Measurements from ENCODE around the gene FGF3.

FGF3 gene

GRCh38 chr11:69801513-69802335, 17.5 kb downstream of the FGF3 start:
- Histone ChIP-seq H3K4me1 (ENCODE audit: insufficient read depth, low read length) (no peaks in the 10 kb centered on the region), H3K9me3 (ENCODE audit: low read length) (no peaks in the 10 kb centered on the region), H3K36me3 (ENCODE audit: insufficient read depth, low read length) (no peaks in the 10 kb centered on the region), H3K27me3 (ENCODE audit: insufficient read depth, low read length) (no peaks in the 10 kb centered on the region), H3K4me3 (ENCODE audit: low read length) (no peak overlapping the region), H2AFZ (ENCODE audit: low read depth, low read length) (no peak overlapping the region)

GRCh38 chr11:69800278-69800677, 18.9 kb downstream of the FGF3 start:
- H3K36me3 ChIP-seq (ENCODE audit: insufficient read depth, low read length), result no peaks in the 10 kb centered on the region
- H3K27me3 ChIP-seq (ENCODE audit: insufficient read depth, low read length), result no peaks in the 10 kb centered on the region
- H3K4me3 ChIP-seq (ENCODE audit: low read length), result no peak overlapping the region
- H3K9me3 ChIP-seq (ENCODE audit: low read length), result no peaks in the 10 kb centered on the region
- no peaks in the 10 kb centered on the region for H3K4me1 ChIP-seq (ENCODE audit: insufficient read depth, low read length)
- H2AFZ ChIP-seq (ENCODE audit: low read depth, low read length), result no peak overlapping the region

- Histone ChIP-seq H3K27me3 (ENCODE audit: insufficient read depth, low read length) (no peaks in the 10 kb centered on the region), H2AFZ (ENCODE audit: low read depth, low read length) (no peak overlapping the region), H3K4me3 (ENCODE audit: low read length) (no peak overlapping the region), H3K9me3 (ENCODE audit: low read length) (no peaks in the 10 kb centered on the region), H3K4me1 (ENCODE audit: insufficient read depth, low read length) (no peaks in the 10 kb centered on the region), H3K36me3 (ENCODE audit: insufficient read depth, low read length) (no peaks in the 10 kb centered on the region)
These were observed 19.6 kb downstream of the FGF3 start for GRCh38 chr11:69799582-69799981.

- H3K4me3 ChIP-seq (ENCODE audit: low read length), result no peak overlapping the region
- H3K9me3 ChIP-seq (ENCODE audit: low read length), result no peaks in the 10 kb centered on the region
- H3K36me3 ChIP-seq (ENCODE audit: insufficient read depth, low read length), result no peaks in the 10 kb centered on the region
- no peak overlapping the region for H2AFZ ChIP-seq (ENCODE audit: low read depth, low read length)
- no peaks in the 10 kb centered on the region for H3K4me1 ChIP-seq (ENCODE audit: insufficient read depth, low read length)
- H3K27me3 ChIP-seq (ENCODE audit: insufficient read depth, low read length), result no peaks in the 10 kb centered on the region
These were observed 20.1 kb downstream of the FGF3 start for GRCh38 chr11:69799097-69799496.

GRCh38 chr11:69797737-69798528, 21.3 kb downstream of the FGF3 start:
- H3K9me3 ChIP-seq (ENCODE audit: low read length), result no peaks in the 10 kb centered on the region
- no peak overlapping the region for H3K4me3 ChIP-seq (ENCODE audit: low read length)
- no peaks in the 10 kb centered on the region for H3K27me3 ChIP-seq (ENCODE audit: insufficient read depth, low read length)
- no peaks in the 10 kb centered on the region for H3K36me3 ChIP-seq (ENCODE audit: insufficient read depth, low read length)
- H2AFZ ChIP-seq (ENCODE audit: low read depth, low read length), result no peak overlapping the region
- no peaks in the 10 kb centered on the region for H3K4me1 ChIP-seq (ENCODE audit: insufficient read depth, low read length)

GRCh38 chr11:69797156-69797555, 22.1 kb downstream of the FGF3 start:
- Histone ChIP-seq H3K36me3 (ENCODE audit: insufficient read depth, low read length) (no peaks in the 10 kb centered on the region), H2AFZ (ENCODE audit: low read depth, low read length) (no peak overlapping the region), H3K4me3 (ENCODE audit: low read length) (no peak overlapping the region), H3K9me3 (ENCODE audit: low read length) (no peaks in the 10 kb centered on the region), H3K4me1 (ENCODE audit: insufficient read depth, low read length) (no peaks in the 10 kb centered on the region), H3K27me3 (ENCODE audit: insufficient read depth, low read length) (no peaks in the 10 kb centered on the region)

- H3K4me3 ChIP-seq (ENCODE audit: low read length), result no peak overlapping the region
These were observed 23.2 kb downstream of the FGF3 start for GRCh38 chr11:69796063-69796462.

GRCh38 chr11:69791276-69792180, 27.7 kb downstream of the FGF3 start:
- no peaks in the 10 kb centered on the region for H3K9me3 ChIP-seq (ENCODE audit: low read length)
- H3K36me3 ChIP-seq (ENCODE audit: insufficient read depth, low read length), result no peaks in the 10 kb centered on the region
- H3K4me1 ChIP-seq (ENCODE audit: insufficient read depth, low read length), result no peaks in the 10 kb centered on the region
- H2AFZ ChIP-seq (ENCODE audit: low read depth, low read length), result no peak overlapping the region
- peaks cover 6% of the 10 kb centered on the region for H3K27me3 ChIP-seq (ENCODE audit: insufficient read depth, low read length)
- H3K4me3 ChIP-seq (ENCODE audit: low read length), result no peak overlapping the region

More at GRCh38 chr11:69796063-69796462, 23.2 kb downstream of the FGF3 start:
- H2AFZ ChIP-seq (ENCODE audit: low read depth, low read length), result no peak overlapping the region
- H3K9me3 ChIP-seq (ENCODE audit: low read length), result no peaks in the 10 kb centered on the region
- no peaks in the 10 kb centered on the region for H3K36me3 ChIP-seq (ENCODE audit: insufficient read depth, low read length)
- H3K27me3 ChIP-seq (ENCODE audit: insufficient read depth, low read length), result no peaks in the 10 kb centered on the region
- no peaks in the 10 kb centered on the region for H3K4me1 ChIP-seq (ENCODE audit: insufficient read depth, low read length)

GRCh38 chr11:69788956-69789355, 30.3 kb downstream of the FGF3 start:
- Histone ChIP-seq H2AFZ (ENCODE audit: low read depth, low read length) (no peak overlapping the region), H3K9me3 (ENCODE audit: low read length) (no peaks in the 10 kb centered on the region), H3K27me3 (ENCODE audit: insufficient read depth, low read length) (peaks cover 6% of the 10 kb centered on the region), H3K4me1 (ENCODE audit: insufficient read depth, low read length) (no peaks in the 10 kb centered on the region), H3K4me3 (ENCODE audit: low read length) (no peak overlapping the region), H3K36me3 (ENCODE audit: insufficient read depth, low read length) (no peaks in the 10 kb centered on the region)

GRCh38 chr11:69787906-69788305, 31.3 kb downstream of the FGF3 start:
- Histone ChIP-seq H2AFZ (ENCODE audit: low read depth, low read length) (no peak overlapping the region), H3K36me3 (ENCODE audit: insufficient read depth, low read length) (no peaks in the 10 kb centered on the region), H3K4me3 (ENCODE audit: low read length) (no peak overlapping the region), H3K9me3 (ENCODE audit: low read length) (no peaks in the 10 kb centered on the region), H3K4me1 (ENCODE audit: insufficient read depth, low read length) (no peaks in the 10 kb centered on the region), H3K27me3 (ENCODE audit: insufficient read depth, low read length) (peaks cover 6% of the 10 kb centered on the region)

GRCh38 chr11:69787457-69787856, 31.8 kb downstream of the FGF3 start:
- Histone ChIP-seq H3K4me3 (ENCODE audit: low read length) (no peak overlapping the region), H3K36me3 (ENCODE audit: insufficient read depth, low read length) (no peaks in the 10 kb centered on the region), H2AFZ (ENCODE audit: low read depth, low read length) (no peak overlapping the region), H3K27me3 (ENCODE audit: insufficient read depth, low read length) (peaks cover 6% of the 10 kb centered on the region), H3K4me1 (ENCODE audit: insufficient read depth, low read length) (no peaks in the 10 kb centered on the region), H3K9me3 (ENCODE audit: low read length) (no peaks in the 10 kb centered on the region)

- peaks cover 16% of the 10 kb centered on the region for H3K27me3 ChIP-seq (ENCODE audit: insufficient read depth, low read length)
- H3K4me3 ChIP-seq (ENCODE audit: low read length), result no peak overlapping the region
- no peaks in the 10 kb centered on the region for H3K4me1 ChIP-seq (ENCODE audit: insufficient read depth, low read length)
- H3K36me3 ChIP-seq (ENCODE audit: insufficient read depth, low read length), result no peaks in the 10 kb centered on the region
- H2AFZ ChIP-seq (ENCODE audit: low read depth, low read length), result no peak overlapping the region
- H3K9me3 ChIP-seq (ENCODE audit: low read length), result no peaks in the 10 kb centered on the region
These were observed 38.0 kb downstream of the FGF3 start for GRCh38 chr11:69781241-69781640.

- Histone ChIP-seq H3K36me3 (ENCODE audit: insufficient read depth, low read length) (no peaks in the 10 kb centered on the region), H3K27me3 (ENCODE audit: insufficient read depth, low read length) (peaks cover 44% of the 10 kb centered on the region)
These were observed 40.8 kb downstream of the FGF3 start for GRCh38 chr11:69778373-69778772.

More at GRCh38 chr11:69778373-69778772, 40.8 kb downstream of the FGF3 start:
- H3K4me1 ChIP-seq (ENCODE audit: insufficient read depth, low read length), result no peaks in the 10 kb centered on the region
- H3K9me3 ChIP-seq (ENCODE audit: low read length), result no peaks in the 10 kb centered on the region
- no peak overlapping the region for H3K4me3 ChIP-seq (ENCODE audit: low read length)
- no peak overlapping the region for H2AFZ ChIP-seq (ENCODE audit: low read depth, low read length)
